HL-60 (cell line): ENCODE data around the gene PIK3CA.

Experiments
- CTCF ChIP-seq: IDR thresholded peaks from one replicate; pipeline ENCODE4 v1.5.1; 2011; ENCODE audit warnings: low read length, control low read depth, inconsistent platforms; ENCODE audit not compliant: insufficient read depth
- POLR2AphosphoS5 ChIP-seq: IDR thresholded peaks from 2 replicates; pipeline ENCODE4 v1.6.1; 2012; ENCODE audit warnings: low read depth
- SPI1 ChIP-seq: IDR thresholded peaks from 2 replicates; pipeline ENCODE4 v1.6.1; 2012; ENCODE audit warnings: low read depth, mild to moderate bottlenecking, borderline replicate concordance
- TF ChIP-seq, protein P1 (sequence below): IDR thresholded peaks from 2 replicates; pipeline ENCODE4 v1.6.1; 2012; ENCODE audit warnings: low read depth; ENCODE audit not compliant: insufficient replicate concordance

- no peak for TF ChIP-seq POLR2AphosphoS5
- no peak for TF ChIP-seq CTCF
- TF ChIP-seq SPI1: no peak
- TF ChIP-seq, protein P1, sequence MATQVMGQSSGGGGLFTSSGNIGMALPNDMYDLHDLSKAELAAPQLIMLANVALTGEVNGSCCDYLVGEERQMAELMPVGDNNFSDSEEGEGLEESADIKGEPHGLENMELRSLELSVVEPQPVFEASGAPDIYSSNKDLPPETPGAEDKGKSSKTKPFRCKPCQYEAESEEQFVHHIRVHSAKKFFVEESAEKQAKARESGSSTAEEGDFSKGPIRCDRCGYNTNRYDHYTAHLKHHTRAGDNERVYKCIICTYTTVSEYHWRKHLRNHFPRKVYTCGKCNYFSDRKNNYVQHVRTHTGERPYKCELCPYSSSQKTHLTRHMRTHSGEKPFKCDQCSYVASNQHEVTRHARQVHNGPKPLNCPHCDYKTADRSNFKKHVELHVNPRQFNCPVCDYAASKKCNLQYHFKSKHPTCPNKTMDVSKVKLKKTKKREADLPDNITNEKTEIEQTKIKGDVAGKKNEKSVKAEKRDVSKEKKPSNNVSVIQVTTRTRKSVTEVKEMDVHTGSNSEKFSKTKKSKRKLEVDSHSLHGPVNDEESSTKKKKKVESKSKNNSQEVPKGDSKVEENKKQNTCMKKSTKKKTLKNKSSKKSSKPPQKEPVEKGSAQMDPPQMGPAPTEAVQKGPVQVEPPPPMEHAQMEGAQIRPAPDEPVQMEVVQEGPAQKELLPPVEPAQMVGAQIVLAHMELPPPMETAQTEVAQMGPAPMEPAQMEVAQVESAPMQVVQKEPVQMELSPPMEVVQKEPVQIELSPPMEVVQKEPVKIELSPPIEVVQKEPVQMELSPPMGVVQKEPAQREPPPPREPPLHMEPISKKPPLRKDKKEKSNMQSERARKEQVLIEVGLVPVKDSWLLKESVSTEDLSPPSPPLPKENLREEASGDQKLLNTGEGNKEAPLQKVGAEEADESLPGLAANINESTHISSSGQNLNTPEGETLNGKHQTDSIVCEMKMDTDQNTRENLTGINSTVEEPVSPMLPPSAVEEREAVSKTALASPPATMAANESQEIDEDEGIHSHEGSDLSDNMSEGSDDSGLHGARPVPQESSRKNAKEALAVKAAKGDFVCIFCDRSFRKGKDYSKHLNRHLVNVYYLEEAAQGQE: no peak
These were observed 29.5 kb downstream of the PIK3CA start for GRCh38 chr3:179177611-179178010.
